RWPE2 (cell line): ENCODE measurements around the gene NRG4.

ENCODE experiments used
- ATAC-seq: fragments of 200-7000 bp; cut with Tn5 transposase; 3 replicates; pipeline ENCODE4 v1.9.1; 2021; ENCODE audit warnings: low read depth
- DNase-seq: peaks from one replicate; pipeline ENCODE4 v3.0.0-alpha.2; 2020; ENCODE audit warnings: low spot score
- H3K27ac ChIP-seq: fragments of 450-650 bp; 2 replicates; pipeline ENCODE4 v1.5.1; 2017; ENCODE audit warnings: mild to moderate bottlenecking; ENCODE audit not compliant: poor library complexity, severe bottlenecking
- H3K27me3 ChIP-seq: fragments of 250-450 bp; sonication (Bioruptor Pico); 2 replicates; pipeline ENCODE4 v1.5.1; 2021; ENCODE audit warnings: mild to moderate bottlenecking, moderate library complexity; ENCODE audit not compliant: insufficient read depth, poor library complexity, severe bottlenecking
- H3K36me3 ChIP-seq: fragments of 250-450 bp; sonication (Bioruptor Pico); 2 replicates; pipeline ENCODE4 v1.5.1; 2020; ENCODE audit warnings: low read depth, mild to moderate bottlenecking, moderate library complexity
- H3K4me1 ChIP-seq: fragments of 250-450 bp; sonication (Bioruptor Pico); 2 replicates; pipeline ENCODE4 v1.5.1; 2021; ENCODE audit warnings: mild to moderate bottlenecking, moderate library complexity; ENCODE audit not compliant: insufficient read depth, poor library complexity, severe bottlenecking
- H3K4me3 ChIP-seq: fragments of 250-450 bp; sonication (Bioruptor Pico); 2 replicates; pipeline ENCODE4 v1.5.1; 2021; ENCODE audit warnings: mild to moderate bottlenecking, moderate library complexity; ENCODE audit not compliant: severe bottlenecking
- H3K9me3 ChIP-seq: fragments of 250-450 bp; sonication (Bioruptor Pico); 2 replicates; pipeline ENCODE4 v1.5.1; 2021; ENCODE audit warnings: mild to moderate bottlenecking, moderate library complexity; ENCODE audit not compliant: severe bottlenecking
- TF ChIP-seq, protein P1 (sequence below): fragments of 450-650 bp; IDR thresholded peaks from one replicate; pipeline ENCODE4 v1.5.1; 2017; ENCODE audit warnings: mild to moderate bottlenecking, moderate library complexity; ENCODE audit not compliant: poor library complexity, severe bottlenecking

The NRG4 gene

DNA sequence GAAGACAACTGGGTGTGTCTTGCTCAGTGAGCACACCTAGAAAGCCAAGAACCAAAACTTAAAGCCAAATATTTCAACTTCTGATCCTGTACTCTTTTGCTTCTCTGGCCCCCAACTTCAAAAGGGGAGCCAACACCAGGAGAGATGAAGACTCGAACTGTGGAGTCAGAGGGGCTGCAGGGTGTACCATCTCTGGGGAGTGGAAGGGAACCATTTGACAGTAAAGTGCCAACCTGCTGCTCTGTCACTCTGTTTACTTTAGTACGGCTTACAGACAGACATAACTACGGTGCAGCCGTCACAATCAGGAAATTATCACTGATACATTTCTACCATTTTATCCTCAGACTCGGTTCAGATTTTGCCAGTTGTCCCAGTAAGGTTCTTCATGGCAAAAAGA, 107.0 kb downstream of the NRG4 start:
- Histone ChIP-seq H3K36me3 (peaks cover 59% of the 10 kb centered on the region), H3K4me1 (peaks cover 4% of the 10 kb centered on the region), H3K9me3 (no peaks in the 10 kb centered on the region), H3K27me3 (no peaks in the 10 kb centered on the region), H3K27ac (no peak overlapping the region), H3K4me3 (no peak overlapping the region)
- TF ChIP-seq, protein P1, sequence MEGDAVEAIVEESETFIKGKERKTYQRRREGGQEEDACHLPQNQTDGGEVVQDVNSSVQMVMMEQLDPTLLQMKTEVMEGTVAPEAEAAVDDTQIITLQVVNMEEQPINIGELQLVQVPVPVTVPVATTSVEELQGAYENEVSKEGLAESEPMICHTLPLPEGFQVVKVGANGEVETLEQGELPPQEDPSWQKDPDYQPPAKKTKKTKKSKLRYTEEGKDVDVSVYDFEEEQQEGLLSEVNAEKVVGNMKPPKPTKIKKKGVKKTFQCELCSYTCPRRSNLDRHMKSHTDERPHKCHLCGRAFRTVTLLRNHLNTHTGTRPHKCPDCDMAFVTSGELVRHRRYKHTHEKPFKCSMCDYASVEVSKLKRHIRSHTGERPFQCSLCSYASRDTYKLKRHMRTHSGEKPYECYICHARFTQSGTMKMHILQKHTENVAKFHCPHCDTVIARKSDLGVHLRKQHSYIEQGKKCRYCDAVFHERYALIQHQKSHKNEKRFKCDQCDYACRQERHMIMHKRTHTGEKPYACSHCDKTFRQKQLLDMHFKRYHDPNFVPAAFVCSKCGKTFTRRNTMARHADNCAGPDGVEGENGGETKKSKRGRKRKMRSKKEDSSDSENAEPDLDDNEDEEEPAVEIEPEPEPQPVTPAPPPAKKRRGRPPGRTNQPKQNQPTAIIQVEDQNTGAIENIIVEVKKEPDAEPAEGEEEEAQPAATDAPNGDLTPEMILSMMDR: no peak
- ATAC-seq: no peak
- no peak for DNase-seq

DNA sequence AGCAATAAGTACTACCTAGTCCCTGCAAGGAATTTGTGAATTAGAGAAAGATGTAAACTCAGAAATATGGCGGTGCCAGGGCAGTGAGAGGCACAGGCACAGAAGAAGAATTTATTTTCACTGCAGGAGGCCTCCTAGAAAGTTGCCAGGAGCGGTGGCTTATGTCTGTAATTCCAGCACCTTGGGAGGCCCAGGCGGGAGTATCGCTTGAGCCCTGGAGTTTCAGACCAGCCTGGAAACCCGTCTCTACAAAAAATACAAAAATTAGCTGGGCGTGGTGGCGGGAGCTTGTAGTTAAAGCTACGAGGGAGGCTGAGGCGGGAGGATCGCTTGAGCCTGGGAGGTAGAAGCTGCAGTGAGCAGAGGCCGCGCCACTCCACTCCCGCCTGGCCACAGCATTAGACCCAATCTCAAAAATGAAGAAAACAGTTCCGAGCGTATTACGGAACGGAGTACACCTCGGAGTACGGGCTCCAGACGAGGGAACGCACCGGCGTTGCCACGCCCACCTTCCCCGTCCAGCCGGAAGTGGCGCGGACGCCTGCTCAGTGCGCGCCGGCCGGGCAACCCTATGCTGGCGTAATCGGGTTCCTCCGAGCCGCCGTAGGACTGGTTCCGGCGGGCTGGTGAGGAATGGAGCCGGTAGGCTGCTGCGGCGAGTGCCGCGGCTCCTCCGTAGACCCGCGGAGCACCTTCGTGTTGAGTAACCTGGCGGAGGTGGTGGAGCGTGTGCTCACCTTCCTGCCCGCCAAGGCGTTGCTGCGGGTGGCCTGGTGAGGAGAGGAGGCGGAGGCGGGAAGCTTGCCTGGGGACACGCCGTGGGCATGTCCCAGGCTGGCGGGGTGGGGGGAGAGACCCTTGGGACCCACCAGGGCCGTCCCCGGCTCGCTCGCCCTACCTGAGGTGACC, 108.6 kb downstream of the NRG4 start, which contains the start of gene FBXO22:
TSS of gene FBXO22 (plus strand) at position 548 of the 909 bp plus-strand sequence. CDS start at position 634, 86 bp downstream.
- peaks cover 51% of the 10 kb centered on the region for H3K36me3 ChIP-seq
- ATAC-seq (peak; percentile 96), DNase-seq (peak; percentile 97)
- TF ChIP-seq, protein P1: peak; percentile 4
- H3K4me1 ChIP-seq: peaks cover 4% of the 10 kb centered on the region
- peak within 1 kb of the TSS; percentile 74 for H3K4me3 ChIP-seq
- no peaks in the 10 kb centered on the region for H3K9me3 ChIP-seq
- peak within 1 kb of the TSS; percentile 69 for H3K27ac ChIP-seq
- no peaks in the 10 kb centered on the region for H3K27me3 ChIP-seq

DNA sequence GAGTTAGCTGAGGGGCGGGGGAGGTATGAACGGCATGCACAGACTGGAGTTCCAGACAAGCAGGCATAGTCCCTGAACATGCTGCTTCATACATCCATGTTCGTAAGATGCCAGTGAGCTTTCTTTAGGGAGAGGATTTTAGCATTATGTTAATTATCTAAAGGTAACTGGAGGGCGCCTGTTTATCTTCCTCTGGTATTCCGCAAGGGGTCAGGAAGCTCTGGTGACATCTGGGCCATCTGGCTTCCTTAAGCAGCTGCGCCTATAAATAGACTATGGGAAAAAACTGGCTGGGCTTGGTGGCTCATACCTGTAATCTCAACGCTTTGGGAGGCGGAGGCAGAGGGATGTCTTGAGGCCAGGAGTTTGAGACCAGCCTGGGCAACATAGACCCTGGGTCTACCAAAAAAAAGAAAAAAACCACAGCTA, 110.1 kb downstream of the NRG4 start:
- Histone ChIP-seq H3K9me3 (no peaks in the 10 kb centered on the region), H3K4me1 (peaks cover 4% of the 10 kb centered on the region), H3K27ac (no peak overlapping the region), H3K4me3 (no peak overlapping the region), H3K27me3 (no peaks in the 10 kb centered on the region), H3K36me3 (peaks cover 42% of the 10 kb centered on the region)
- ATAC-seq (no peak), DNase-seq (no peak)
- TF ChIP-seq, protein P1: no peak

DNA sequence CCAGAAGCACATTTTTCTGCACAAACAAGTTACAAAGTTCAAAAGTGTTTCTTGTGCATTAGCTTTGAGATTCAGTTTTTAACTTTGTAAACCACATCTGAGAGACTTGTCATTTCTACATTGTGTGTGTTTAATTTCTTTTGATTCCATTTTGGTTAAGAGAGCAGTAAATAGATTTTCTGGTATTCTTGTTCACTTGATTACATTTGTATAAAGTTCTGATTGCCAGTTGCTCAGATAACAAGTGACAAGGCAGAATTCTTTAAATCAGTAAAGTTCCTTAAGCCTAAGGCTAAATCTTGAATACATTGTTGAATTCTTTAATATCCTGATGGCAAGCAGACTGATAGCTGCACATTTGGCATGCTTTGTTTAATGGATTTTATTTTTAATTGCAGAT, 111.6 kb downstream of the NRG4 start:
- DNase-seq: no peak
- Histone ChIP-seq H3K9me3 (no peaks in the 10 kb centered on the region), H3K27ac (no peak overlapping the region), H3K4me3 (no peak overlapping the region), H3K4me1 (peaks cover 4% of the 10 kb centered on the region), H3K27me3 (no peaks in the 10 kb centered on the region), H3K36me3 (peaks cover 42% of the 10 kb centered on the region)
- TF ChIP-seq, protein P1: no peak
- no peak for ATAC-seq

DNA sequence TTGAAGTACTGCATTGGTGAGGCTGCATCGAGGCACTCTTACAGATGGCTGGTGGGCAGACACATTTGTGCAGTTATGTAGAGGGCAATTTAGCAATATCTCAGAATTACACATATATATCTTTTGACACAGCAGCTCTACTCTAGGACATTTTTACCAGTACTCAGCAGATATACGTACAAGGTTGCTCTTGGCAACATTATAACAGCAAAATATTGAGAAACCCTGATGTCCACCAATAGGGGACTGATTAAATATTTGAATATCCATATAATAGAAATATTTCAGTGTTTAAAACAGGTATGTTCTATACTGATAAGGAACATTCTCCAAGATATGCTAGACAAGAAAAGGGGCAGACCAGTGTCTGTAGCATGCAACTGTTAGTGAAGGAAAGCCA, 116.5 kb downstream of the NRG4 start:
- H3K27me3 ChIP-seq: no peaks in the 10 kb centered on the region
- ATAC-seq (no peak), DNase-seq (no peak)
- peaks cover 15% of the 10 kb centered on the region for H3K4me1 ChIP-seq
- H3K27ac ChIP-seq: no peak overlapping the region
- H3K36me3 ChIP-seq: peaks cover 56% of the 10 kb centered on the region
- H3K9me3 ChIP-seq: no peaks in the 10 kb centered on the region
- no peak overlapping the region for H3K4me3 ChIP-seq
- TF ChIP-seq, protein P1: no peak
